Lower leg skin (tissue), 3 donors: ENCODE results near the gene GUCA2A.

Experiments used
- CTCF ChIP-seq, 3 donors: fragments of 450-650 bp; IDR thresholded peaks; one replicate each; pipeline ENCODE4 v1.5.1; 2016; ENCODE audit warnings: antibody characterized with exemption in 3 of 3, mild to moderate bottlenecking in 3 of 3, moderate library complexity in 2 of 3
- POLR2A ChIP-seq, 2 donors: fragments of 450-650 bp; IDR thresholded peaks; one replicate each; pipeline ENCODE4 v1.6.1; 2016 to 2017; ENCODE audit warnings: antibody characterized with exemption in 2 of 2, mild to moderate bottlenecking in 1 of 2, moderate library complexity in 1 of 2

GRCh38 chr1:42162181-42162580 lies 2.4 kb downstream of the GUCA2A start:
- TF ChIP-seq CTCF (IDR thresholded peaks at IDR 0.05) (no peak), POLR2A (IDR thresholded peaks at IDR 0.05) (no peak)
